Stimulated activated CD8-positive, alpha-beta memory T cell treated with anti-CD3 and anti-CD28 coated beads, Interleukin-12 subunit alpha, Interleukin-12 subunit beta, amount 100 ng/mL, for 24 hours (primary cell): ENCODE data around the gene IQCK.

Experiments
- DNase-seq: peaks from one replicate; pipeline ENCODE4 v3.0.0-alpha.2; 2020; ENCODE audit errors: extremely low read depth

The IQCK gene

GRCh38 chr16:19860166-19861041, 142.3 kb downstream of the IQCK start:
- no peak for DNase-seq

GRCh38 chr16:19861133-19861532, 143.1 kb downstream of the IQCK start:
- no peak for DNase-seq

- no peak for DNase-seq
These were observed 143.8 kb downstream of the IQCK start for GRCh38 chr16:19861811-19862327.

- no peak for DNase-seq
These were observed 145.9 kb downstream of the IQCK start for GRCh38 chr16:19863990-19864389.

GRCh38 chr16:19864566-19864965, 146.5 kb downstream of the IQCK start:
- no peak for DNase-seq

GRCh38 chr16:19868421-19868820, 150.3 kb downstream of the IQCK start:
- no peak for DNase-seq

GRCh38 chr16:19871721-19872120, 153.7 kb downstream of the IQCK start:
- no peak for DNase-seq

GRCh38 chr16:19872179-19872863, 154.2 kb downstream of the IQCK start:
- DNase-seq = no peak

DNA sequence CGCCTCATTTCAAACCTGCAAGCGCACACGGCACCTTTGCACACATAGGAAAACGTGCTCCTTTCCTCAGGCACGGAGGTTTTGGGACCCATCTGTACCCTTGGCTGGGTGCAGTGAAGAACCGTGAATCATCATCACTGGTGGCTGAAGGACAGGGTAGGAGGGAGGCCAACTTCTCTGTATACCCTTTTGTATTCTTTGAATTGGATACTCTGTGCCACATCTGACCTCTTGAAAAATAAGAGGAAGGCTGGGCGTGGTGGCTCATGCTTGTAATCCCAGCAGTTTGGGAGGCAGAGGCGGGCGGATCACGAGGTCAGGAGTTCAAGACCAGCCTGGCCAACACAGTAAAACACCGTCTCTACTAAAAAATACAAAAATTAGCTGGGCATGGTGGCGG, 154.9 kb downstream of the IQCK start:
- no peak for DNase-seq

GRCh38 chr16:19874026-19874425, 156.0 kb downstream of the IQCK start:
- no peak for DNase-seq

DNA sequence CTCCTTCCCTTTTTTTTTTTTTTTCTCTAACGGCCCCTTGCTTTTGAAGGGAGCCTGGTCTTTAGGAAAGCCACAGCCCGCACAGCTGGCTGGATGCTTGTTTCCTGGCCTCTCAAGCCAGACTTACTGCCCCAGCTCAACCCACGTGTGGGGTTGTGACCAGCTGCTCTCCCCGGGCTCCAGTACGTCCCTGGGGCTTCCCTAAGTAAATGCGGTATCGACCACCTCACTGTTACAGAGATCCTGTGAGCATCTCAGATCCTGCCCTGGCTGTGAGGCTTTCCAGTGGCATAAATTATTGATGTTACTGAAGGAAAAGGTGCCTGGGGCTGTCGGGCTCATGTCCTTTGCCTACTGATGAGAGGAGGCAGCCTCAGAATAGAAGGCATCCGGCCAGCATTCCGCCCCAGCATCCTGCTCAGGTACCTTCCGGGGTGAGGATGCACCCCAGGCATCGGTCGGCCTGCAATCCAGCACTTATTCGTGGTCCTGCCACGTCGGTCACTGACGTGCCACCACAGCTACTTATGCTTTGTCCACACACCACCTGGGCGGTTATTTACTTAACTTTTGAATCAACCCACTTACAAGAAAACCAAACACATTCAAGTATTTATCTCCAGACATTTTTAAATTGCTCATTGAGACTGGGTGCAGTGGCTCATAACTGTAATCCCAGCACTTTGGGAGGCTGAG, 156.9 kb downstream of the IQCK start:
- no peak for DNase-seq

DNA sequence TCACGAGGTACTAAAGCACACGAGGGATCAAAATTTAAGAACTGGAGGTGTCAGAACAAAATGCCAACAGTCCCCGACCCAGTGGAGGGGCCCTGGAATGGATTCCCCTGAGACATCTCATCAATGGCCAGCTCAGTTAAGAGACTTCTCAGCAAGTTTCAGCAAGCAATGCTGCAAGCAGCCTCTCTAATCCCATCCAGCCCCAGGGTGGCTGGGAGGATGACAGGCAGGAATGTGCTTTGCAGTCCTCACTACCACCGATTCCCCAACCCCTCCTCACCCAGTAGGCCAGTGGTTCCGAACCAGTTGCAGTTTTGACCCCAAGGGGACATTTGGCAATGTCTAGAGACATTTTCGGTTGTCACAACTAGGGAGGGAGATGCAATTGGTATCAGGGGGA, 157.8 kb downstream of the IQCK start:
- DNase-seq = no peak

DNA sequence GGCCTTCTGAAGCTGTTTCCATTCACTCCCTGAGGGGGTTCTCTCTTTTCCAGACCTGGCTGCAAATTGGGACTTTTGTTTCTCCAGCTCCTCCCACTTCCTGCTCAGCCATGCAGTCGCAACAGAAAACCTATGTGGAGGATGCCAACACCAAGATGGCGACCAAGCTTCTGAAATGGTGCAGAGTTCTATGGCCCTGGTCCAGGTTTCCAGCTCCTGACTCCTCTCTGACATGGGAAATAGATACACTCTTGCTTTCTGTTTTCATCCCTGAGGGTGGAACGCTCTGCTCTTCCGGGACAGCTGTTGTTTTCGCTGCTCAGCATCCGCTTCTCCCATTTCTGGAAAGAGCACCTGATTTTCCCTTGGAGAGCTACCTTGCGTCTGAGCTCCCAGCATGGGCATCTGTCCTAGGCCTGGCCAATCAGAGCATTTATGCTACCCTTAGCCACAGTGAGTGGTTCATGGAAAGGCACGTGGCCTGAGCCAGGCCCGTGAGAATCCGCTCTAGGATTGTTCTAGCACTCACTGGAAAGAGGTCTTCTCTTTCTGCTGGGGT, 158.5 kb downstream of the IQCK start:
- DNase-seq = no peak

DNA sequence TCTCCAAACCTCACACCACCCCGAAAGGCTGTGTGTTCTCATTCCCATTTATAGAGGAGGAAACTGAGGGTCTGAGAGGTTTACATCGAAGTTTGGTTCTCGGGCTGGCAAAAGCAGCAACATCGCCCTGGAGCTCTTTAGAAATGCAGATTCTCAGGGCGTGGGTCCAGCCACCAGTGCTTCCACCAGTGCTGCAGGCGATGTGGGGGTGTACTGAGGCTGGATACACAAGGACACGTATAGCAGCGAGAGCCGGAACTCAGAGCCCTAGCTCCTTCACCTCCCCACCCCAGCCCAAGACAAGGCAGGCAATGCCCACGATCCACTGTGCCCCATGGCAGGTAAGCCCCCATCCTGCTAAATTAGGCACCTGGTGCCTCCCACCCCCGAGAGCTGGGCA, 160.7 kb downstream of the IQCK start:
- no peak for DNase-seq

- no peak for DNase-seq
These were observed 161.2 kb downstream of the IQCK start for GRCh38 chr16:19879241-19879792.

GRCh38 chr16:19881028-19881427, 163.0 kb downstream of the IQCK start:
- no peak for DNase-seq

DNA sequence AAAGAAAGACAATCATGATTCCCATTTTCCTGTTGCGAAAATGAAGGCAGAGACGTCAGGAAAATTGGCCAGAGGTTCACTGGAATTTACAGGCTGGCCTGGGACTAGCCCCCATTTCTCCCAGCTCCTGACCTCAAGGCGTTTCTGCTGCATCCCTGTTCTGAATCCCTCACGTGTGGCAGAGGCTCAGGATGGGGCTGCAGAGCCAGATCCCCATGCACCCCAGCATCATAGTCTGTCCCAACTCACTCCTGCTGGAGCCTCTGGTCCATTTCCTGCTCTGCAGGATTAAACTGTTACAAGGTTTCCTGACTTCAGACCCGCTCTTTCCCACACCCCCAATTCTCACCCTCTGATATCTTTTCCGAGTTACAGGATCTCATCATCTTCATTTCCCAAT, 163.7 kb downstream of the IQCK start:
- DNase-seq = no peak

- DNase-seq = no peak
These were observed 164.1 kb downstream of the IQCK start for GRCh38 chr16:19882186-19882585.

DNA sequence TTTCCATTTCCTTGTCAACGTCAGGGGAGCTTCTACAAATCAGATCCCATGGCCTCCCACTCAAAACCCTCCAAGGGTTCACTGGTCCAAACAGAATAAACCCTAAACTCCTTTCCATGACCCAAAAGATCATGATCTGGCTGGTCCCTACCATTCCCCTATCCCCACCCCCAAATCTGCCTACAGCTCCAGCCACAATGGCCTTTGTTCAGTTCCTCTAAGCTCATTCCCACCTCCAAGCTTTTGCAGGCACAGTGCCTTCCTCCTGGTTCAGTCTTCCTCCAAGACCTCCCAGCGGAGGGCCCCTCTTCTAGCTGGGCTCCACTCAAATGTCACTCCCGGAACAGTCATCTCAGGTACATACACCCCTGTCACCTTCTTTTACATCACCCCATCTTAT, 164.6 kb downstream of the IQCK start:
- DNase-seq = no peak

DNA sequence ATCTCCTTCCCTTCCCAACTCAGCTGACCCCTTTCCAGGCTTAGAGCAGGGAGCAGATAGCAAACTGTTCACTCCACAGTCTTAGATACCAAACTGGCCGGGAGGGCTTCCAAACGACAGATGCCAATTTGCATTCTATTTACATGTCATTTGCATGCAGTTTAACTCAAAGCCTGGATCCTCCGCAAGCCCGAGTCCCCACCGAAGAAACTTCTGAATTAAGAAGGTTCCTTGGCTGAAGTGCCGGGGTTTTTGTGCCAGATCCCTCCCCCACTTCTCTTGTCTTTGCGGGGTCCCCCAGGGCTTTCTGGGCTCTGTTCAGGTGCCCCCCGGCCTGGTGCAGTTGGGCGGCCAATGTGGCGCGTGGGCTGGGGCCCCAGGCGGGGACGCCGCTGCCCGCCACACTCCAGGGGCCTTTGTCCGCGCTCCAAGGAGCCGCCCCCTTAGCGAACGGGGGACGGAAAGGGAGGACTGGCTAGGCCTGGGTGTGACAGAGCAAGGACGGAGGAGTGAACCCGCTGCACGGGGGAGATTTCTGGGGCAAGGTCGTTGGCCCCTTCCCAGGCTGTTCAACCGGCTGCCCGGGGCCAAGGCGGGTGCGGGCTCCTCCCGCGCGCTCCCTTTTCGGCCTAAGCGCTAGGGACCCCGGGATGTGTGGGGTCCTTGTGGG, 165.4 kb downstream of the IQCK start:
- DNase-seq = no peak

DNA sequence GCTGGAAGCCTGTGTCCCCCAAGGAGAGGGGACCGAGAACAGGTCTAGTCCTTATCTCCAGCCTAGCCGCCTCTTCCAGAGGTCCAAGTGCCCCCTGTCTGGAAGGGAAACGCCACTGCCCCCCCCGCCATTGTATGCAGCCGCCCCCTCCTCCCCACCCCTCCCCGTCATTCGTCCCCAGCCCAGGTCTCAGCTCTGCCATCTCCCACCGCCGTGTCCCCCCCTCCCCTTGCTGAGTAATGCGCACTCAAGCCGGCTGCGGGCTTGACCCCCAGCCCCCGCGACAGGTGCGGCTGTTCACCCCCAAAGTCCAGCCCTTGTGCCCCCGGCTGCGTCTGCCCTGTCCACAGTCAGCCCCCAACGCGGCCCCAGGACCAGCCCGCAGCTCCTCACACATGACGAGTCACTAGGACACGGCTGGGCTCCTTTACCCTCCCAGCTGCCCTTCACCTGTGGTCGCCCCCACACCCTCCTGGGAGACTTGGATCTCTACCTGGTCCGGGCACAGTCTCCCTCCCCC, 166.0 kb downstream of the IQCK start:
- DNase-seq = no peak
